ENCODE results near the gene EFCAB9.
"Not testable (repeated sequence)": the region's sequence is repeated elsewhere in the genome, so short reads cannot be mapped to it uniquely, and the experiment has no call there.

EFCAB9 gene

GRCh38 chr5:172188893-172189692 is 4.9 kb upstream of the EFCAB9 start:
- DNase-seq, result no peak

GRCh38 chr5:172189693-172190296 is 4.2 kb upstream of the EFCAB9 start:
- no peak for DNase-seq

- no peak for DNase-seq
These were observed 1.2 kb downstream of the EFCAB9 start for GRCh38 chr5:172194985-172195774.

- not testable (repeated sequence) for DNase-seq
These were observed 3.8 kb downstream of the EFCAB9 start for GRCh38 chr5:172197775-172198174.

- no peak for DNase-seq
These were observed 5.5 kb downstream of the EFCAB9 start for GRCh38 chr5:172199446-172199845.

GRCh38 chr5:172200476-172200875 is 6.5 kb downstream of the EFCAB9 start:
- no peak for DNase-seq

GRCh38 chr5:172205984-172206383 is 12.0 kb downstream of the EFCAB9 start:
- DNase-seq, result not testable (repeated sequence)

GRCh38 chr5:172207511-172207910 is 13.5 kb downstream of the EFCAB9 start:
- no peak for DNase-seq

GRCh38 chr5:172209714-172210113 is 15.7 kb downstream of the EFCAB9 start:
- no peak for DNase-seq

- no peak for DNase-seq
These were observed 17.7 kb downstream of the EFCAB9 start for GRCh38 chr5:172211676-172212075.

- no peak for DNase-seq
These were observed 19.2 kb downstream of the EFCAB9 start for GRCh38 chr5:172213126-172213525.

- no peak for DNase-seq
These were observed 22.4 kb downstream of the EFCAB9 start for GRCh38 chr5:172216345-172216744.

GRCh38 chr5:172219296-172219695 is 25.3 kb downstream of the EFCAB9 start:
- DNase-seq, result no peak

- DNase-seq, result no peak
These were observed 30.2 kb downstream of the EFCAB9 start for GRCh38 chr5:172223901-172224873.

- DNase-seq, result no peak
These were observed 31.0 kb downstream of the EFCAB9 start for GRCh38 chr5:172224996-172225395.

- DNase-seq, result no peak
These were observed 35.9 kb downstream of the EFCAB9 start for GRCh38 chr5:172229904-172230303.

- no peak for DNase-seq
These were observed 40.1 kb downstream of the EFCAB9 start for GRCh38 chr5:172234031-172234430.

- DNase-seq, result no peak
These were observed 41.3 kb downstream of the EFCAB9 start for GRCh38 chr5:172235132-172235780.

- DNase-seq, result no peak
These were observed 42.1 kb downstream of the EFCAB9 start for GRCh38 chr5:172235827-172236736.

- no peak for DNase-seq
These were observed 44.4 kb downstream of the EFCAB9 start for GRCh38 chr5:172238334-172238733.

- no peak for DNase-seq
These were observed 49.3 kb downstream of the EFCAB9 start for GRCh38 chr5:172243302-172243701.

All from COR-L47 (cell line).